Activated T-cell treated with anti-CD3 and anti-CD28 coated beads, Interleukin-2, amount 50 U/mL, for 4 hours (primary cell): ENCODE results near the gene ZNF705A. TPM values are rescaled to one million over a fixed set of nuclear protein-coding genes. Genes with fewer than 3 reads are reported as not detected.
"Not testable (repeated sequence)": the region's sequence is repeated elsewhere in the genome, so short reads cannot be mapped to it uniquely, and the experiment has no call there.

Experiments used
- ATAC-seq, 2 donors: fragments of 200-7000 bp; cut with Tn5 transposase; one replicate each; pipeline ENCODE4 v1.10.0; 2021
- DNase-seq: peaks from one replicate; pipeline ENCODE4 v3.0.0-alpha.2; 2020
- H3K27me3 Mint-ChIP-seq: one replicate; pipeline ENCODE4 v1.8.0; 2021; ENCODE audit warnings: low read depth, mixed read lengths
- H3K36me3 Mint-ChIP-seq: one replicate; pipeline ENCODE4 v1.8.0; 2022; ENCODE audit warnings: mixed read lengths; ENCODE audit not compliant: insufficient read depth
- H3K4me1 Mint-ChIP-seq: one replicate; pipeline ENCODE4 v1.8.0; 2021; ENCODE audit warnings: low read depth, mixed read lengths
- H3K4me3 Mint-ChIP-seq: one replicate; pipeline ENCODE4 v1.8.0; 2021; ENCODE audit warnings: mild to moderate bottlenecking, moderate library complexity, mixed read lengths
- H3K9me3 Mint-ChIP-seq: one replicate; pipeline ENCODE4 v1.8.0; 2021; ENCODE audit warnings: mixed read lengths
- total RNA-seq, 3 donors: library from RNA; stranded (reverse); gene quantifications; one replicate each; pipeline ENCODE4 v1.2.1, GENCODE V29; 2021

Gene ZNF705A
- total RNA-seq, 3 donors from 2014 or later: not detected

GRCh38 chr12:8156416-8156815 is 399 bp upstream of the ZNF705A start:
- peaks cover 10% of the 10 kb centered on the region for H3K27me3 Mint-ChIP-seq
- ATAC-seq: no peak
- no peak overlapping the region for H3K4me3 Mint-ChIP-seq
- H3K9me3 Mint-ChIP-seq: no peaks in the 10 kb centered on the region
- H3K4me1 Mint-ChIP-seq: peaks cover 21% of the 10 kb centered on the region
- H3K36me3 Mint-ChIP-seq: no peaks in the 10 kb centered on the region
- DNase-seq: no peak

- H3K27me3 Mint-ChIP-seq: peaks cover 7% of the 10 kb centered on the region
- H3K4me3 Mint-ChIP-seq: no peak overlapping the region
- ATAC-seq (no peak), DNase-seq (no peak)
- peaks cover 21% of the 10 kb centered on the region for H3K4me1 Mint-ChIP-seq
- H3K36me3 Mint-ChIP-seq: no peaks in the 10 kb centered on the region
- H3K9me3 Mint-ChIP-seq: no peaks in the 10 kb centered on the region
Observed at GRCh38 chr12:8157484-8158198, 826 bp downstream of the ZNF705A start.

DNA sequence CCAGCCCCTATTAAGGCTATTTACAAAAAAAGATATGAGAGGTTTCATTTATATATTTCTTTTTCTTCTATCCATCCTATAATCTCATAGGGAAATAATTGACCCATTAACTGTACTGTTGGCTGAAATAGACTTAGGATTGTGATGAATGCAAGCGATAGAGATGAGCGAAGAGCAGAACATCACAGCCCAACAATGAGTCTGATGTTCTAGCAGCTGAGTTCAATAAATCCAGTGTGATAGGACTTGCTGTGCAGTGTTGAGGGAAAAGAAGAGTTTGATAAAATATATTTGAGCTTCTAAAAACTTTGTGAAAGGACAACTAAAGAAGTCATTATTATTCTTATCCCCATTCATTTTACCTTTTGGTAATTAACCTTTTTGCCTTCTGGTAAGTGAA is 16.1 kb downstream of the ZNF705A start:
- H3K9me3 Mint-ChIP-seq, ATAC-seq, H3K4me3 Mint-ChIP-seq, H3K36me3 Mint-ChIP-seq, H3K4me1 Mint-ChIP-seq, DNase-seq: not testable (repeated sequence)
- H3K27me3 Mint-ChIP-seq: peaks cover 13% of the 10 kb centered on the region

- not testable (repeated sequence) for H3K36me3 Mint-ChIP-seq, H3K27me3 Mint-ChIP-seq, H3K9me3 Mint-ChIP-seq, H3K4me1 Mint-ChIP-seq
- ATAC-seq (peak; percentile 91 to 94), DNase-seq (peak; percentile 72)
- H3K4me3 Mint-ChIP-seq: peak overlapping the region; percentile 82
Observed at GRCh38 chr12:8179989-8180585, 23.3 kb downstream of the ZNF705A start.

GRCh38 chr12:8181271-8181670 is 24.5 kb downstream of the ZNF705A start:
- ATAC-seq, H3K9me3 Mint-ChIP-seq, H3K4me1 Mint-ChIP-seq, H3K27me3 Mint-ChIP-seq, DNase-seq, H3K36me3 Mint-ChIP-seq: not testable (repeated sequence)
- peak overlapping the region; percentile 68 for H3K4me3 Mint-ChIP-seq

- H3K4me3 Mint-ChIP-seq, H3K4me1 Mint-ChIP-seq, ATAC-seq, DNase-seq, H3K27me3 Mint-ChIP-seq, H3K9me3 Mint-ChIP-seq, H3K36me3 Mint-ChIP-seq: not testable (repeated sequence)
Observed at GRCh38 chr12:8182923-8183322, 26.1 kb downstream of the ZNF705A start.

- DNase-seq, H3K4me1 Mint-ChIP-seq, H3K27me3 Mint-ChIP-seq, H3K36me3 Mint-ChIP-seq, H3K9me3 Mint-ChIP-seq, H3K4me3 Mint-ChIP-seq, ATAC-seq: not testable (repeated sequence)
Observed at GRCh38 chr12:8183346-8183745, 26.5 kb downstream of the ZNF705A start.

DNA sequence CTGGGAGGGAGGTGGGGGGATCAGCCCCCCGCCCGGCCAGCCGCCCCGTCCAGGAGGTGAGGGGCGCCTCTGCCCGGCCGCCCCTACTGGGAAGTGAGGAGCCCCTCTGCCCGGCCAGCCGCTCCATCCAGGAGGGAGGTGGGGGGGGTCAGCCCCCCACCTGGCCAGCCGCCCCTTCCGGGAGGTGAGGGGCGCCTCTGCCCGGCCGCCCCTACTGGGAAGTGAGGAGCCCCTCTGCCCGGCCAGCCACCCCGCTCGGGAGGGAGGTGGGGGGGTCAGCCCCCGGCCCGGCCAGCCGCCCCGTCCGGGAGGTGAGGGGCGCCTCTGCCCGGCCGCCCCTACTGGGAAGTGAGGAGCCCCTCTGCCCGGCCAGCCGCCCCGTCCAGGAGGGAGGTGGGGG is 27.4 kb downstream of the ZNF705A start:
- not testable (repeated sequence) for H3K27me3 Mint-ChIP-seq, DNase-seq, H3K9me3 Mint-ChIP-seq, H3K4me3 Mint-ChIP-seq, H3K36me3 Mint-ChIP-seq, ATAC-seq, H3K4me1 Mint-ChIP-seq

- not testable (repeated sequence) for H3K27me3 Mint-ChIP-seq, H3K9me3 Mint-ChIP-seq, ATAC-seq, DNase-seq, H3K36me3 Mint-ChIP-seq, H3K4me1 Mint-ChIP-seq, H3K4me3 Mint-ChIP-seq
Observed at GRCh38 chr12:8188088-8188487, 31.3 kb downstream of the ZNF705A start.

DNA sequence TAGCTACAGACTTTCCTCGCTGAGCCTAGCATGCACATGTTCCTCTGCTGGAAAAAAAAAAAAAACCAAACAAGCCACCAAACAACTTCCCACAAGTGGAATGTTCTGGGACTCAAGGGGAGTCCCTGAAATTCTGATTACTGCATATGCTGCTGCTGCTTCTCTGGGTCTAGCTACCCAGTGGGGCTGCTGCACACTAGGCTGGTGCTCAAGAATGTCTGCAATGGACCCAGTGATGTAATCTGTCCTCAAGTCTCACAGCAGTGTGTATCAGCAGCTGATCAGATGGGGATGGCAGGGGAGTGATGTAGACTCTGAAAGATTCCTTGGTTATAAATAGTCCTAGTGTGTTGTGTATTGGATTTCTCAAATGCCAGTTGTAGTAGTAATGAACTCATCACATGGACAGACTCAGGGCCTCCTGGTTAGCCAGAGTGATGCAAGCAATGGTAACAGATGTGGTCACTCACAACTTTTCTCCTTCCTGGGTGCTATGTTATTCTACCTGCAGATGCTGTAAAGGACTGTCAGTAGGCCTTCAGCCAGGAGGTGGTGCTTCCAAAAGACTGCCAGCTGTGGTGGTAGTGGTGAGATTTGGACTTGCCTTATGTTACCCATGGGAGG is 41.0 kb downstream of the ZNF705A start:
- H3K9me3 Mint-ChIP-seq, H3K36me3 Mint-ChIP-seq, H3K4me3 Mint-ChIP-seq, H3K4me1 Mint-ChIP-seq, ATAC-seq, DNase-seq, H3K27me3 Mint-ChIP-seq: not testable (repeated sequence)

- not testable (repeated sequence) for DNase-seq, H3K4me3 Mint-ChIP-seq, H3K9me3 Mint-ChIP-seq, H3K4me1 Mint-ChIP-seq, H3K36me3 Mint-ChIP-seq, ATAC-seq, H3K27me3 Mint-ChIP-seq
Observed at GRCh38 chr12:8218711-8219382, 62.0 kb downstream of the ZNF705A start.

GRCh38 chr12:8221375-8221774 is 64.6 kb downstream of the ZNF705A start:
- H3K27me3 Mint-ChIP-seq, H3K36me3 Mint-ChIP-seq, ATAC-seq, H3K4me1 Mint-ChIP-seq, H3K4me3 Mint-ChIP-seq, DNase-seq, H3K9me3 Mint-ChIP-seq: not testable (repeated sequence)

DNA sequence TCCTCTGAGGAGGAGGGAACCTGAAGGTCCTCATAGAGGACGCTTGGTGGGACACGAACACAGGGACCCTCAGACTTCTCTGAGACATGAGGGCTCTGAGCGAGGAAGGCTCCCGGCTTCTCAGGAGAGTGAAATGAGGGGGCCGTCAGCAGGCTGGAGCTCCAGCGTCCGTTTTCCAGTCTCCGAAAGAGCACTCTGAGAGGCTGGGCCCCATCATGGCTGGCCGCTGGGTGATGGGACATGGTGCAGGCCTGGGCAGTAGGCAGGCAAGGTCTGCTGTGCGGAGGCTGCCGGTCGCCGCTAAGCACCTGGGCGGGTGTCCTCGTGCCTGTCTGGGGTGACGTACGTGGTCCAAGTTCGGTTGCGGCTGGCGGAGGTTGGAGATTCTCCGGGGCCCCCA is 65.0 kb downstream of the ZNF705A start:
- not testable (repeated sequence) for H3K36me3 Mint-ChIP-seq, H3K4me3 Mint-ChIP-seq, H3K9me3 Mint-ChIP-seq, ATAC-seq, DNase-seq, H3K27me3 Mint-ChIP-seq, H3K4me1 Mint-ChIP-seq

DNA sequence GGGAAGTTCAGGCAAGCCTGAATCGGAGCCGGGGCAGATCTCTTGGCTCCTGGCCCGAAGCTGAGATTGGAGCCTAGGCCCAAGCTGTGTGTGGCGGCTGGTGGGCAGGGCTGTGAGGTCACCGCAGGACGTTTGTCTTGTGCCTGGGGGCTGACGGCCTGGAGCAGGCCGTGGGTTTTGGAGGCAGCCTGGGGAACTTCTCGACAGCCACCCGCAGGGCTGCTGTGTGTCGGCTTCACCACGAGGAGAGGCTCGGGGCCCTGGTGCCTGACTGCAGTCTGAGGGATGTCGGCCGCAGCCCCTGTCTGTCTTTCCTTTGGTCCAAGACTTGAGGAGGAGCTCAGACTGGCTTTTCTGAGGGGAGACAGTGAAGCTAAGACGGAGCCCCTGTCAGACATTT is 65.5 kb downstream of the ZNF705A start:
- DNase-seq, ATAC-seq, H3K4me1 Mint-ChIP-seq, H3K36me3 Mint-ChIP-seq, H3K27me3 Mint-ChIP-seq, H3K4me3 Mint-ChIP-seq, H3K9me3 Mint-ChIP-seq: not testable (repeated sequence)

- H3K27me3 Mint-ChIP-seq, H3K4me1 Mint-ChIP-seq, DNase-seq, H3K4me3 Mint-ChIP-seq, H3K36me3 Mint-ChIP-seq, ATAC-seq, H3K9me3 Mint-ChIP-seq: not testable (repeated sequence)
Observed at GRCh38 chr12:8223646-8224045, 66.8 kb downstream of the ZNF705A start.
